HG03442 (cell line): ENCODE measurements around the gene CHRNA3.
"Not testable (repeated sequence)": the region's sequence is repeated elsewhere in the genome, so short reads cannot be mapped to it uniquely, and the experiment has no call there.

Source experiments
- ATAC-seq: cut with Tn5 transposase; IDR thresholded peaks from one replicate; pipeline ENCODE4 v1.9.1; 2021; ENCODE audit warnings: mild to moderate bottlenecking, moderate library complexity; ENCODE audit not compliant: unreplicated experiment

The CHRNA3 gene

GRCh38 chr15:78618064-78618463 is 2.7 kb downstream of the CHRNA3 start:
- no peak for ATAC-seq

- no peak for ATAC-seq
Measured at GRCh38 chr15:78617516-78617915, 3.3 kb downstream of the CHRNA3 start.

GRCh38 chr15:78617076-78617475 is 3.7 kb downstream of the CHRNA3 start:
- ATAC-seq = no peak

GRCh38 chr15:78616506-78616905 is 4.3 kb downstream of the CHRNA3 start:
- no peak for ATAC-seq

- ATAC-seq = no peak
Measured at GRCh38 chr15:78615151-78615589, 5.6 kb downstream of the CHRNA3 start.

- ATAC-seq = no peak
Measured at GRCh38 chr15:78614021-78614420, 6.8 kb downstream of the CHRNA3 start.

- ATAC-seq = not testable (repeated sequence)
Measured at GRCh38 chr15:78609551-78609950, 11.2 kb downstream of the CHRNA3 start.

- ATAC-seq = no peak
Measured at GRCh38 chr15:78605680-78606079, 15.1 kb downstream of the CHRNA3 start.

GRCh38 chr15:78605201-78605600 is 15.6 kb downstream of the CHRNA3 start:
- ATAC-seq = no peak

- no peak for ATAC-seq
Measured at GRCh38 chr15:78604420-78604819, 16.4 kb downstream of the CHRNA3 start.

- no peak for ATAC-seq
Measured at GRCh38 chr15:78603467-78603866, 17.3 kb downstream of the CHRNA3 start.

GRCh38 chr15:78599189-78599588 is 21.6 kb downstream of the CHRNA3 start:
- ATAC-seq = no peak

GRCh38 chr15:78598348-78598747 is 22.4 kb downstream of the CHRNA3 start:
- no peak for ATAC-seq

- no peak for ATAC-seq
Measured at GRCh38 chr15:78597583-78597982, 23.2 kb downstream of the CHRNA3 start.

- no peak for ATAC-seq
Measured at GRCh38 chr15:78574944-78575343, 45.9 kb downstream of the CHRNA3 start.

- ATAC-seq = no peak
Measured at GRCh38 chr15:78573416-78573815, 47.4 kb downstream of the CHRNA3 start.

GRCh38 chr15:78571382-78571781 is 49.4 kb downstream of the CHRNA3 start:
- ATAC-seq = no peak

GRCh38 chr15:78570710-78571109 is 50.1 kb downstream of the CHRNA3 start:
- ATAC-seq = no peak

- ATAC-seq = no peak
Measured at GRCh38 chr15:78567531-78567930, 53.3 kb downstream of the CHRNA3 start.

- ATAC-seq = peak; percentile 12
Measured at GRCh38 chr15:78565951-78566774, 54.6 kb downstream of the CHRNA3 start.

GRCh38 chr15:78565097-78565950 is 55.5 kb downstream of the CHRNA3 start, which contains the start of gene CHRNA5:
Gene CHRNA5 (plus strand): TSS chr15:78565520. CDS start chr15:78565720, 200 bp downstream.
- ATAC-seq = peak; percentile 80

- ATAC-seq = no peak
Measured at GRCh38 chr15:78564743-78565096, 56.1 kb downstream of the CHRNA3 start.
